Activated CD4-positive, alpha-beta T cell treated with anti-CD3 and anti-CD28 coated beads, Interleukin-2, amount 10 ng/mL, durations not matched to agents 7 days and 5 days (primary cell): Measurements from ENCODE around the gene GAL3ST2. TPM values are rescaled to one million over a fixed set of nuclear protein-coding genes. Genes with fewer than 3 reads are reported as not detected.
"Not testable (repeated sequence)": the region's sequence is repeated elsewhere in the genome, so short reads cannot be mapped to it uniquely, and the experiment has no call there.

Experiments used
- CTCF ChIA-PET: fragments of 350-600 bp; sonication (Branson Sonifier 250); formaldehyde crosslinking; loops from one replicate; lab custom pipeline; 2021; ENCODE audit warnings: antibody characterized with exemption; lab: Charles Lee
- POLR2A ChIA-PET: fragments of 350-600 bp; sonication (Branson Sonifier 250); formaldehyde crosslinking; loops from one replicate; lab custom pipeline; 2021; ENCODE audit warnings: antibody characterized with exemption; lab: Charles Lee
- DNase-seq: peaks from one replicate; pipeline ENCODE4 v3.0.0-alpha.2; 2020
- H3K27ac Mint-ChIP-seq: one replicate; pipeline ENCODE4 v1.8.0; 2021; ENCODE audit warnings: mild to moderate bottlenecking, moderate library complexity, mixed read lengths
- H3K27me3 Mint-ChIP-seq: one replicate; pipeline ENCODE4 v1.8.0; 2021; ENCODE audit warnings: mixed read lengths
- H3K36me3 Mint-ChIP-seq: one replicate; pipeline ENCODE4 v1.8.0; 2021; ENCODE audit warnings: low read depth, mixed read lengths
- H3K4me1 Mint-ChIP-seq: one replicate; pipeline ENCODE4 v1.8.0; 2021; ENCODE audit warnings: mixed read lengths
- H3K4me3 Mint-ChIP-seq: one replicate; pipeline ENCODE4 v1.8.0; 2021; ENCODE audit warnings: mild to moderate bottlenecking, moderate library complexity, mixed read lengths
- H3K9me3 Mint-ChIP-seq: one replicate; pipeline ENCODE4 v1.8.0; 2021; ENCODE audit warnings: mixed read lengths
- total RNA-seq, 2 experiments: library from RNA; stranded (reverse); gene quantifications; one replicate each; pipeline ENCODE4 v1.2.3, GENCODE V29; 2021

Gene GAL3ST2
- total RNA-seq, 2 experiments from 2014 or later = not detected

DNA sequence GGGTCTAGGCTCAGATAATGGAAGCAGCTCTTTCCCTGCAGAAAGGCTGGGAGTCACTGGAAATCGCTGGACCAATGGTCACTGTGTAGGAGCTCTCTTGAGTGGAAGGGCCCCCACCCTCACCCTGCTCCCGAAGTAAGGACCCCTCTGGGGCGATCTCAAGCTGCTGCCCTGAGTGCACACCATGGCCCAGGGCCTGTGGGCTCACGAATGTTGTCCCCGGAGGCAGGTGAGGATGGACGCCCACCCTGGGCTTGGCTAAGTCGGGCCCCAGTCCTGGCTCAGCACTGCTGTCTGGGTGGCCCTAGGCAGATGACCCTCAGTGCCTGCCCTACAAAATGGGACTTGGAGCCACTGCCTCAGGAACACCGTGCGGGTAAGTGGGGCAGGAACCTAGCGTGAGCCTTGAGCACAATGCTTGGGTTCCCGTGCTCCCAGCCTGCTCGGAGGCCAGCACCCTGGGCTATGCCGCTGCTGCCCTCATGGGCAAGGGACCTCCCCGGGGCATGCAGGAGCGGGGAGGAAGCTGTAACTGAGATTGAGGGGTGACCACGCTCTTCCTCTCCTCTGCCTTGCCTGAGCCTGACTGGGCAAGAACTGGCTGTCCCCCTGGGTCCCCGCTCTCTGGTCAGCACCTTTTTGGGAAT lies 38.5 kb upstream of the GAL3ST2 start:
- Mint-ChIP-seq H3K4me3 (no peak overlapping the region), H3K27me3 (no peaks in the 10 kb centered on the region), H3K36me3 (peaks cover 6% of the 10 kb centered on the region), H3K9me3 (no peaks in the 10 kb centered on the region), H3K4me1 (peaks cover 50% of the 10 kb centered on the region), H3K27ac (no peak overlapping the region)
- ChIA-PET POLR2A (no interaction called here), CTCF (interaction anchor here (0.8 kb wide), 1 partner anchor 72 kb away, joined by 4 read pairs; no protein-coding TSS in a partner anchor)
- no peak for DNase-seq

DNA sequence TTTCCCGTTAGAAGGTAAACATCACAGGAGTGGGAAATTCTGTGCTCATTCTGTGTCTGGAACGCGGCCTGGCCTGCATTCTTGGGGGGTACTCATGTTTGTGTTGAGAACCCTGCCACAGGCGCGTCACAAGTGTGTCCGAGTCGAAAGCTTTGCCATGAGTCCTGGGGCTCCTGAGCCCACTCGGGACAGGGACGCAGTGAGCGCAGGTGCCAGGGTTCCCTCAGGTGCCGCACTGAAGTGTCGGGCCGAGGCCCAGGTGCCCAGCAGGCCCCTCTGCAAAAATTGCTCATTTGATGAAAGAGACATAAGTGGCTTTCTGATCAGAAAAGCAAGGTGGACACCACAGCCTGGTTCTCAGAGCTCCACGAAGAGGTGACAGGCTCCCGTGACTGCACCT lies 37.4 kb upstream of the GAL3ST2 start:
- H3K4me1 Mint-ChIP-seq = peaks cover 42% of the 10 kb centered on the region
- CTCF ChIA-PET = interaction anchor here (0.6 to 0.8 kb wide), 2 partner anchors 108 to 139 kb away, joined by 3 to 4 read pairs; no protein-coding TSS in a partner anchor
- POLR2A ChIA-PET = no interaction called here
- H3K9me3 Mint-ChIP-seq = no peaks in the 10 kb centered on the region
- no peaks in the 10 kb centered on the region for H3K27me3 Mint-ChIP-seq
- H3K36me3 Mint-ChIP-seq = peaks cover 6% of the 10 kb centered on the region
- H3K27ac Mint-ChIP-seq = no peak overlapping the region
- no peak overlapping the region for H3K4me3 Mint-ChIP-seq
- DNase-seq = no peak

- no peaks in the 10 kb centered on the region for H3K9me3 Mint-ChIP-seq
- H3K4me3 Mint-ChIP-seq = no peak overlapping the region
- peaks cover 42% of the 10 kb centered on the region for H3K4me1 Mint-ChIP-seq
- peak overlapping the region; percentile 31 for H3K27ac Mint-ChIP-seq
- POLR2A ChIA-PET = no interaction called here
- CTCF ChIA-PET = interaction anchor here (0.6 to 1.6 kb wide), 3 partner anchors 20 to 139 kb away, joined by 3 to 5 read pairs (median 4); no protein-coding TSS in a partner anchor
- no peak for DNase-seq
- H3K36me3 Mint-ChIP-seq = peaks cover 6% of the 10 kb centered on the region
- no peaks in the 10 kb centered on the region for H3K27me3 Mint-ChIP-seq
These were observed 37.0 kb upstream of the GAL3ST2 start for GRCh38 chr2:241739651-241740050.

- ChIA-PET CTCF (interaction anchor here (0.6 to 1.6 kb wide), 4 partner anchors 22 to 566 kb away, joined by 3 to 5 read pairs (median 3); partner anchors contain the start of gene RTP5), POLR2A (no interaction called here)
- H3K4me3 Mint-ChIP-seq = no peak overlapping the region
- peaks cover 1% of the 10 kb centered on the region for H3K9me3 Mint-ChIP-seq
- H3K4me1 Mint-ChIP-seq = peaks cover 38% of the 10 kb centered on the region
- H3K27me3 Mint-ChIP-seq = no peaks in the 10 kb centered on the region
- DNase-seq = no peak
- peak overlapping the region; percentile 36 for H3K27ac Mint-ChIP-seq
- H3K36me3 Mint-ChIP-seq = peaks cover 17% of the 10 kb centered on the region
These were observed 35.6 kb upstream of the GAL3ST2 start for GRCh38 chr2:241741016-241741415.

DNA sequence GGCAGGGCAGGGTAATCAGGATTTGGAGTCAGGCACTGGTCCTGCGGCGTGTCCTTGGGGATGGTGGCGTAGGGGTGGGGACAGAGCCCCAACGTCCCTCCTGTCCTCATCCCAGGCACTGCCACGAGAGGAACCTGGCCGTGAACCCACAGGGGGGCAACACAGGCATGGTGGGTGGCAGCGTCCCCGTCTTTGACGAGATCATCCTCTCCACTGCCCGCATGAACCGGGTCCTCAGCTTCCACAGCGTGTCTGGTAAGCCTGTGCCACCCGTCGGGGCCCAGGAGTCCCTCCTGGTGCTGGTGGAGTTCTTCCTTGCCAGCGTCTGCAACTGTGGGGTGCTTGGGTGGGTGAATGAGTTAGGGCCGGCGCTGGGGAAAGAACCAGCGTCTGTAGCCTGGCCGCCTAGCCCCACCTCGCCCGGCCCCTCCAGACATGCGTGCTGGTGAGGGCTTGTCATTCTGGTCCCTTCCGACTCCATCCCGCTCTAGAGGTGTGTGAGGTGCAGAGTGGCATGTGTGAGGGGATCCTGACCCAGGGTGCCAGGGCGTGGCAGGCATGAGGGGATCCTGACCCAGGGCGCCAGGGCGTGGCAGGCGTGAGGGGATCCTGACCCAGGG lies 34.2 kb upstream of the GAL3ST2 start:
- Mint-ChIP-seq H3K4me1 (peaks cover 33% of the 10 kb centered on the region), H3K4me3 (no peak overlapping the region), H3K9me3 (peaks cover 4% of the 10 kb centered on the region), H3K27ac (no peak overlapping the region), H3K27me3 (no peaks in the 10 kb centered on the region), H3K36me3 (peaks cover 21% of the 10 kb centered on the region)
- ChIA-PET CTCF (no interaction called here), POLR2A (no interaction called here)
- DNase-seq = no peak

- POLR2A ChIA-PET = not testable (repeated sequence)
These were observed 33.6 kb upstream of the GAL3ST2 start for GRCh38 chr2:241743008-241743407.

GRCh38 chr2:241743620-241744019 lies 33.0 kb upstream of the GAL3ST2 start:
- ChIA-PET POLR2A (no interaction called here), CTCF (interaction anchor here (0.9 kb wide), 1 partner anchor 34 kb away, joined by 3 read pairs; no protein-coding TSS in a partner anchor)
- Mint-ChIP-seq H3K27me3 (no peaks in the 10 kb centered on the region), H3K4me1 (peaks cover 26% of the 10 kb centered on the region), H3K4me3 (no peak overlapping the region), H3K27ac (peak overlapping the region; percentile 41), H3K36me3 (peaks cover 18% of the 10 kb centered on the region), H3K9me3 (peaks cover 4% of the 10 kb centered on the region)
- DNase-seq = no peak

More at GRCh38 chr2:241743008-241743407, 33.6 kb upstream of the GAL3ST2 start:
- H3K4me3 Mint-ChIP-seq, DNase-seq, CTCF ChIA-PET, H3K27me3 Mint-ChIP-seq, H3K9me3 Mint-ChIP-seq: not testable (repeated sequence)
- Mint-ChIP-seq H3K4me1 (peaks cover 28% of the 10 kb centered on the region), H3K36me3 (peaks cover 18% of the 10 kb centered on the region), H3K27ac (peak overlapping the region; percentile 41)

DNA sequence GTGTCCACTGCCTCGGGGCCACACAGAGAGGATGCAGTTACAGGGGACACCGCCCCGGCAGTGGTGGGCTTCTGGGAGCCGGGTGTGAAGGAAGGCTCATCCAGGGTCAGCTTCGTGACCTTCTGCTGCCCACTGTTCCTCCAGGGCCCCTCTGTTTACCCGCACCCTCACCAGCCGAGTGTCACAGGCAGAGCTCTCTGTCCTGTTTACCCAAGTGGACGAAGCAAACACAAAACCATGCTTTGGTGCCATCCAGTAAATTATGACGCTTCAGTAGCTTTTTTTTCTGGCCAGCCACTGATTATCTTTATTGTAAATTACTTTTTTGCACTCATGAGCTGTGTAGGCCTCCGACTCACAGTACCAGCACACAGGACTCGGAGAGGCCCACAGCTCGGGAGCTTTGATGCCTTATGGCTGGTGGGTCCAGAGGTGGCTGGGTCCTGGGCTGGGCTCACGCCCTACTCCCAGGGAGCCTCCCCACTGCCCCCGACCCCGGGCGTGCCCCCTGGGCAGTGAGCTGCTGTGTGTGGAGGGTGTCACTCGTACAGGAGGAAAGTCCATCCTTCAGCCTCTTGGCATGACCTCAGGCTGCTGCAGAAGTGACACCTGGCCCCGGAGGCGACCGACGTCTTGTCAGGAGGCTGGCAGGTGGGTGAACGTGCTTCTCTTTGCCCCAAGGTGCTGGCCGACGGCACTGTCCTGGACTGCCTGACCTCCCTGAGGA lies 32.4 kb upstream of the GAL3ST2 start:
- no peaks in the 10 kb centered on the region for H3K27me3 Mint-ChIP-seq
- peaks cover 22% of the 10 kb centered on the region for H3K4me1 Mint-ChIP-seq
- H3K36me3 Mint-ChIP-seq = peaks cover 23% of the 10 kb centered on the region
- DNase-seq = no peak
- ChIA-PET POLR2A (no interaction called here), CTCF (interaction anchor here (0.9 to 1.2 kb wide), 2 partner anchors 11 to 35 kb away, joined by 3 read pairs; no protein-coding TSS in a partner anchor)
- peaks cover 4% of the 10 kb centered on the region for H3K9me3 Mint-ChIP-seq
- no peak overlapping the region for H3K4me3 Mint-ChIP-seq
- H3K27ac Mint-ChIP-seq = no peak overlapping the region

GRCh38 chr2:241745276-241745675 lies 31.3 kb upstream of the GAL3ST2 start:
- no peaks in the 10 kb centered on the region for H3K27me3 Mint-ChIP-seq
- H3K36me3 Mint-ChIP-seq = peaks cover 27% of the 10 kb centered on the region
- H3K27ac Mint-ChIP-seq = no peak overlapping the region
- no peak for DNase-seq
- H3K4me3 Mint-ChIP-seq = no peak overlapping the region
- ChIA-PET CTCF (no interaction called here), POLR2A (no interaction called here)
- H3K4me1 Mint-ChIP-seq = peaks cover 11% of the 10 kb centered on the region
- peaks cover 4% of the 10 kb centered on the region for H3K9me3 Mint-ChIP-seq

DNA sequence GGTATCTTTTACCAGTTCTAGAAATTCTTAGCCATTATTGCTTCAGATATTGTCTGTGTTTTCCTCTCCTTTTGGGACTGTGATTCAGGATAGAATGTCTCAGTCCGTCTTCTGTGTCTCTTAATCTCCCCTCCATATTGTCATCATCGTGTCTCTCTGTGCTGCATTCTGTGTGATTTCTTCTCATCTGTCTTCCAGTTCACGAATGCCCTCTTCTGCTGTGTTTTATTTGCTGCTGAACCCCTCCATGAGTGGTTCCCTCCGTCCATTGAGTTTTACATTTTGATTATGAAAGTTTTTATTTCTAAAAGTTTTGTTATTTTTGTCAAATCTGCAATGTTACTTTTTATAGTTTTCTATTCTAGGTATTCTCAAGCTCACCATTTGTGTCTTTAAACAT lies 30.5 kb upstream of the GAL3ST2 start:
- H3K27me3 Mint-ChIP-seq = no peaks in the 10 kb centered on the region
- no peak overlapping the region for H3K27ac Mint-ChIP-seq
- no peak for DNase-seq
- H3K9me3 Mint-ChIP-seq = peaks cover 4% of the 10 kb centered on the region
- peaks cover 27% of the 10 kb centered on the region for H3K36me3 Mint-ChIP-seq
- CTCF ChIA-PET = interaction anchor here (0.7 kb wide), 1 partner anchor 799 kb away, joined by 4 read pairs; no protein-coding TSS in a partner anchor
- POLR2A ChIA-PET = no interaction called here
- no peak overlapping the region for H3K4me3 Mint-ChIP-seq
- H3K4me1 Mint-ChIP-seq = peaks cover 5% of the 10 kb centered on the region

DNA sequence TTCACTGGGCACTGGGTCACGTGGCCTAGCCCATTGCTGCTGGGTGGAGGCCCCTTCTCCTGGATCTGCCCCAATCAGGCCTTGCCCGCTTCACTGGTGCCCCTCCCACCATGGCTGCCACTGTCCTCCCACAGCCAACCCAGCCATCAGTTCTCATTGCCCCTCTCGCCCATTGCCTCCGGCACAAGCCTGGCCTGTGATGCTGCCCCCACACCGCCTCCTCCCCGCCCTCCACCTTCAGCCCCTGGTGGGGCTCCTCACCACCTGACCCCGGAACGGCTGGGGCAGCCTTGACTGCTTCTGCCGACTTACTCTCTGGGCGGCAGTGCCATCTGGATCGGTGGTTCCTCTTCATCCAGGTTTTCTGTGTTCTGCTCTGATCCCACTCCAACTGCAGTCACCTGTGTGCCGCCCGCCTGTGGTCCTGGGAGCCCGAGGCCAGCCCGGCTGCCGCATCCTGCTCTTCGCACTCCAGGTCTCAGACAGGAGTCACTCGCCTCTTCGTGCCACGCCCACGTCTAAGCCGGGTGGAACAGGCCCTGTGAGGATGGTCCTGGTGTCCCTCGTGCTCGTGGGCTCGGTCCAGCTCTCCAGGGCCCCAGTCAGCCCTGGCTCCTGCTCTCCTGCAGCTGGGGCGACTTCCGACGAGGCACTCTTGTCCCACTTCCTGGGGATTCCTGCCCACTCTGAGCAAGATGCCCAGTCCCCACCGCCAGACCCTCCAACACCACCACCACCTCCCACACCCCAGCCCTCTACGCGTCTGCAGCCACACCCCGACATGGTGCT lies 28.0 kb upstream of the GAL3ST2 start:
- POLR2A ChIA-PET = no interaction called here
- no peak overlapping the region for H3K4me3 Mint-ChIP-seq
- DNase-seq = no peak
- H3K27ac Mint-ChIP-seq = no peak overlapping the region
- peaks cover 26% of the 10 kb centered on the region for H3K36me3 Mint-ChIP-seq
- H3K4me1 Mint-ChIP-seq = no peaks in the 10 kb centered on the region
- no peaks in the 10 kb centered on the region for H3K27me3 Mint-ChIP-seq
- H3K9me3 Mint-ChIP-seq = peaks cover 4% of the 10 kb centered on the region
- CTCF ChIA-PET = interaction anchor here (0.6 kb wide), 1 partner anchor 9 kb away, joined by 3 read pairs; no protein-coding TSS in a partner anchor
